GM12872 (cell line): ENCODE results near the gene ATCAY.
A peak's percentile ranks its signal among the peaks of the same experiment; 100 is the strongest.

Experiments
- CTCF ChIP-seq: IDR thresholded peaks from 3 replicates; pipeline ENCODE4 v1.5.1; 2011; ENCODE audit warnings: low read depth, mild to moderate bottlenecking, low read length, moderate library complexity; ENCODE audit not compliant: insufficient read depth

The ATCAY gene

GRCh38 chr19:3873151-3873550, 7.3 kb upstream of the ATCAY start:
- no peak for TF ChIP-seq CTCF

- TF ChIP-seq CTCF: peak; percentile 40; the same call in 2 of the 3 replicates
Observed at GRCh38 chr19:3879656-3880055, 829 bp upstream of the ATCAY start.

- TF ChIP-seq CTCF: no peak
Observed at GRCh38 chr19:3881272-3882040, 971 bp downstream of the ATCAY start.

GRCh38 chr19:3882041-3882384, 1.5 kb downstream of the ATCAY start:
- no peak for TF ChIP-seq CTCF

GRCh38 chr19:3890591-3890990, 10.1 kb downstream of the ATCAY start:
- TF ChIP-seq CTCF: no peak

GRCh38 chr19:3893509-3894179, 13.2 kb downstream of the ATCAY start:
- no peak for TF ChIP-seq CTCF

- TF ChIP-seq CTCF: no peak
Observed at GRCh38 chr19:3895788-3896187, 15.3 kb downstream of the ATCAY start.
